Astrocyte of the hippocampus (primary cell): Measurements from ENCODE around the gene LRRC51.

Source experiments
- DNase-seq: peaks from one replicate; pipeline ENCODE4 v3.0.0; 2011; ENCODE audit warnings: low read depth, low spot score

Gene LRRC51, protein sequence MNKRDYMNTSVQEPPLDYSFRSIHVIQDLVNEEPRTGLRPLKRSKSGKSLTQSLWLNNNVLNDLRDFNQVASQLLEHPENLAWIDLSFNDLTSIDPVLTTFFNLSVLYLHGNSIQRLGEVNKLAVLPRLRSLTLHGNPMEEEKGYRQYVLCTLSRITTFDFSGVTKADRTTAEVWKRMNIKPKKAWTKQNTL

DNA sequence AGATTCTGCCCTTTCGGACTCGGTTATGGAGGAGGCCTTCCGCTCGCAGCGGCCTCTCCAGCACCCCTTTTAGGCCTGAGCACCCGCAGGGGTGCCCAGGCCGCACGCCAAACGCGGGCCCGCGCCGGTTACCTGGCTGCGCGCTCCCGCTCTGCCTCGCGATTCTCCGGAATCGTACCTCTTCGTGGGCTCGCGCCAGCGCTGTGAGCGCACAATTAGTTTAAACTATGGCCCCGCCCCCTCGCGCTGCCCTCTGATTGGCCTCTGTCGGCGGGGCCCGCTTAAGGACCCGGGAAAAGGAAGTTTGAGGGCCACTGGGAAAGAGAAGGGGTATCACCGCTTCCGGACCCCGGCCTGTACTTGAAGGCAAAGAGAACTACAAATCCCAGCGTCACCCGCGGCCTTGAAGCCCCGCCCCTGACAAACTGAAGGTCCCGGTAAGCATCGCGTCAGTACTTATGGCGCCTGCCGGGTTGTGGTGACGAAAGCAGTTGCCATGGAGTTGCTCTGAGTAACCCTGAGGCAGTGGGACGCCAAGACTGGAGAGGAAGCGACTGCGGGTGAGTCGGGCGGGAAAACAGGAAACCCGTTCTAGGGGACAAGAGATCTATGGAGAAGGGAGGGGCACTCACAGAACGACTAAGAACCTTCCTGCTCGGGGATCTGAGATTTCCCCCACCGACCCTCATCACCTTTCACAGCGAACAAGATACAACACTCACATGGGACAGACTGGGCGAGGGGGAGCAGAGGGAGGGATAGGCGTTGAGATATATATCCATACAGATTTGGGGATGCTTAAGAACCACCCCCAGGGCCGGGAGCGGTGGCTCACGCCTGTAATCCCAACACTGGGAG is at the start of gene LRRC51, which contains the start of gene NUMA1:
Gene LRRC51, plus strand, starts transcription at position 525 of the 858 bp plus-strand sequence. CDS start 8,234 bp downstream, outside the sequence.
Gene NUMA1, minus strand, starts transcription at position 217 of the 858 bp plus-strand sequence. CDS start 44,599 bp downstream, outside the sequence.
- peak; percentile 100 for DNase-seq

DNA sequence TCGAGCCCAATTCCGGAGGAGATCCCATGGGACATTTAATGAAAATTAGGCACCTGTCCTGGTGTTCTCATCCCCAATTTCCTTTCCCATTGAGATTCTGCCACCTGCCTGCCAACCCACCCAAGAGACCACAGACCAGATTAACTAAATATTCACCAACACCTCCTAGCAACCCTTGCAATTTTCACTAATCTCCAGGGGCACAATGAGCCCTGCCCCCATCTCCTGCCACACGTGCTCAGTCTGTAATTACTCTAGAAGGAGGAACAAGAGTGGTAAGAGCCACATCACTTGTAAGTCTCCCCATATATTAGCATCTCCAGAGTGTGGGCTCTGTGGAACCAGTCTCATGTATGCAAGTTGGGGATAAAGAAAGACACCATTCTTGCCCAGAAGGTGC is 44.0 kb upstream of the LRRC51 start:
- no peak for DNase-seq

DNA sequence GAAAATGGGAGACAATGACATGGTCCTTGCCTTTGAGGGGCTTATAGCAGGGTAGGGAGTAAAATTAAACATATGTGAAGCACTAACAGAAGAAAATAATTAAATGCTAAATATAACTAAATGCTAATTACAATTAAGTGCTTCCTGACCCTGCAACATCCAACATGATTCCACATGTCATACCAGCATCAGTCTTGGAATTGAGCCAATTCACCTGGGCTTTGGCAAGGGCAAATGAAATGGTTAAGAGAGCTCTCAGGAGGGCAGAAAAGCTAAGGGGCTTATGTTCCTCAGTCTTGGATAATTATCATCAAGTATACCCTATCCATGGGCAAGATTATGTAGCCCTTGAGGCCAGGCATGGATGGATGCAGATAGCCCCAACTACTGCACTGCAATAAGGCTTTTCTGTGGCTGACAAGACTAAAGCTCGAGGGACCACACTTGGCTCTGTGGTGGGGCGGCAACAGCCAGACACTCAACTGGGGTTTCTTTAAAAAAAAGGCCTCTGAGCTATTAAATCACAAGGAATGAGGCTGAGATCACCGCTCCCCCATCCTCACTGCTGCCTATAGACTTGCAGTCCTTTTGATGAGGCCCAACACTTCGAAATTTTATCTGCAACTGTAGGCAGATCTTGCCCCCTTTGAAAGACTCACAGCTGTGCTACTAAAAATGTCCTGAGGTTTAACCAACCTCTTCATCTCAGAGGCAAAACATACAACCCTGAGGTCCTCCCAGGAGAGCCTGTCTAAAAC is 42.9 kb upstream of the LRRC51 start:
- peak; percentile 11 for DNase-seq

DNA sequence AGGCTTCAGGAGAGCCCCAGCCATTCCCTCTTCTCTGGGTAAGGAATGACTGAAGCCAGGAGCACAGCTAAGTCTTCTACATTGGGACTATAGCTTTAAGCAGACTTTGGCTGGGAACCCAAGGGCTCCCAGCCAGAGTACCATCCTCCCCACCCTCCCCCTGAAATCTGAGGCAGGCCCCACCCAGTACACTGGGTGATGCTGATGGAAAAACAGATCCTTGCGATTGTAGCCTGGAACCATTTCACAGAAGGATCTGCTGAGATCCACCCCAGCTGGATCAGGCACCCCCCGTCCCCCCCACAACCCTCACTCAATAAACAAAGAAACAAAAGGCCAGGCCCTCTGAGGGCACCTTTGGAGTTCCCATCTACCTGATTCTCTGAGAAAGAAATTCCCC is 42.2 kb upstream of the LRRC51 start:
- peak; percentile 73 for DNase-seq

DNA sequence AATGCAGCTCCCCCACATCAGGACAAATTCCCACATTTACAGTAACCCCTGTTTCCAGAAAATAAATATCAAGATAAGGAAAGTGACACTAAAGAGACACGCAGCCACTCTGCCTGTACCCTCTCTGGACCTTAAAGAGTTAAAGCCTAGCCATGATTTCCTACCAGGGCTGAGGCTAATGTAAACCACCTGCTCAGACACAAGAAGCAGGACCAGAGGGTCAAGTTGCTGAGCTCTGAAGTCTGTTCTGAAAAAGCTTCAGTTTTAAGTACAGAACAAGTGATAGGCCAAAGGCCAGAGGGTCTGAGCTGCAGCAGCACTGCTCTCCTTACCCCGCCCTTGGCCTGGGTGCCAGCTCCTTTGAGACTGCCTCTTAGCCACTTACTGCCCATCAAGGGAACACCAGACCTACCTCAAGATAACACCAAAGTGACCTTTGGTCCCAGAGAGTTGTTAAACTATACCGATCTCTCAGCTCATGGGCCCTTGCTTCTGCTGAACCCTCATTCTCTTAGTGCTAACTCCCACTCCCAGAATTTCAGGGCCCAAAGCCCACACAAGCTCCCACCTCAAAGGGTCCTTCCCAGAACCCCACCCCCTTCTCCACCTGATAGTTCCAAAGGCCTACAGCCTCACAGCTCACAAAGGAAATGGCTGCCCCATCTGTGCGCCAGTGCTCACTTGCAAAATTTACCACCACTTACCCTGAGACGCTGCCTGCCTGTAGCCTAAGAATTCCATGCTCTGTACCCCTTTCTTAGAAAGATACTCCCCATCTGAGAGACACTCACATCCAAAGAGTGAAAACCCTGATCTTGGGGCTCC is 41.4 kb upstream of the LRRC51 start:
- peak; percentile 14 for DNase-seq

DNA sequence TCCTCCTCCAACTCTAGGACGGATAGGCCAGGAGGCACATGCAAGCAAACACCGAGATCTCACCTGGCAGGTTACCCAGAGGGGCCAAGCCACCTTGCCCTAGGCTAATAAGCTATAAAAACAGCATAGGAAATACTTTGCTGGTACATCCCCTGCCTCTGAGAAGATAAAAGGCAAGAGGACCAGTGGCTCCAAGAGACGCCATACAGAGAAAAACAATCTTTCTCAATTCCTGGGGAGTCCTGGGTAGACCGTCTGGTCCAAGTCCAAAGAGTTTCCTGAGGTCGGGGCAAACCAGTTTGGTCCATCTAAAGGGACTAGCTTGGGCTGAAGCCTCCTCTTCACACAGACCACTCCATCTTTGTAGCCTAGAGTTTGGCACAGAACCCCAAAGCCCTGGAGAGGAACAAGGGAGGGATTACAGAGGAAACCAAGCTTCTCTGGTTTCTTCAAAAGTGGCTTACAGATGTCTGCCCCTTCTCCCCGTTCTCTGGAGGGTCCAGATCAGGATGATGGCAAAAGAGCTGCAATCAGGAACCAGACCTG is 40.7 kb upstream of the LRRC51 start:
- DNase-seq: peak; percentile 7

DNA sequence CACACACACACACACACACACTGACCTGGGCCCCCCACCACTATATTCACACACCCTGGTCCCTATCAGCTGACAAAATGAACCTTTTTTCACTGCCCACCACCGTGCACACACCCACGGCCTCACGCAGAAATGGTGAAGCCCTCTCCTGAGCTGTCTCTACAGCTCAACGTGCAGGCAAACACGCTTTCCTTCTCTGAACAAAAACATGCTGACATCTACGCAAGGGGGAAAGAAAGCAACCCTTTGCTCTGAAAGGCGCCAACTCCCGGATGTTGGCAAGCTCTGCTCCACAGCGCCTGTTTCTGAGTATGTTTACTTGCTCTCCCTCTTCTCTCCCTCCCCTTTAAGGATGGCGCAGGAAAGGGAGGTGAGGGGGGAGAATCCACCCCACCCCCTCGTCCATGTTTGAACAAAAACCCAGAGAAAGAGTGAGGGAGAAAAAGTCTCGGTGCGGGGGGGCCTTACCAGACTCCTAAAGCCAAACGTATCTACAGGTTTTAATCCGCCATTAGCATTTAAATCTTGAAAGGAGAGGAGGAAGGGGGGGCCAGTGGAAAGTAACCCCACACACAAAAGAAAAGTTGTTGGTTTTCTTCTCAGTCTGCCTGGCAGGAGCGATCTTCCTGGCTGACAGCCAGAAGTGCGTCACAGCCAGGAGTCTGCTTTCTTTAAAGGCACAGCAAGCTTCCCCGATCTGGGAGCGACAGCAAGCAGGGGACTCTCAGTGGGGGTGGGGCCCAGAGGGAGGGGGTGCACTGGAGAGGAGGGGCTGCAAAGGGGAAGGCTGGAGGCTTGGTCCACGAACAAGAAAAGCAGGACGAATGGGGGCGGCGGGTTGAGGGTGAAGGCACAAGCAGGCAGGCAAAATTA is 39.9 kb upstream of the LRRC51 start:
- DNase-seq: peak; percentile 98

DNA sequence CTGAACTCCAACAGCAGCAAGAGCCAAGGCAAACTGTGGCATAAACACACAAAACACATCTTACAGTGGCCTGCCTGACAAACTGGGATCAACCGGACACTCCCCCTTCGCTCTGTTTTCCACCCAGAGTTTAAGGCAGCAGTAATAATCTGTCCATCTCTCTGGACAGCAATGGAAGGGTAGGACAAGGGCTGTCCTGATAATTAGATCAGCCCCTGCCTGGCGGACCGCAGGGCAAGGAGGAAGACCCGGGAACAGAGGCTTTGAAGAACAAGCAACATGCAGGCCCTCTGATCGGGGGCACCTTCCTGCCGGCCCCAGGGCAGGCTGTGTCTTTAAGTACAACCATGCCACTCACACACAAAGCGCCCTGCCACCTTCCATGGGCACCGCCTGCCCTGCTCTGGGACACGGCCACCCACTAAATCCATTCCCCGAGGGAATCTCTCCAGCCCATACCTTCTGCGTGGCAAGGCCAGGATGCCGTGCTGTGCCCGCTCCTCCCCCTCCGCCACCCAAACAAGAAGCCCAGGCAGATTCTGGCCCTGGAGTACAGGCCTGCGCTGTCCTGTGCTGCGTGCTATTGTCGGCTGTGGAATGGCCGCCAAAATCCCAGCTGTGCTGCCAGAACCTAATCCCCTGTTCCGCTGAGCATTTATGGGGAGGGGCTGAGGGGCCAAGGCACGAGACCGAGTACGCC is 39.1 kb upstream of the LRRC51 start:
- peak; percentile 91 for DNase-seq

DNA sequence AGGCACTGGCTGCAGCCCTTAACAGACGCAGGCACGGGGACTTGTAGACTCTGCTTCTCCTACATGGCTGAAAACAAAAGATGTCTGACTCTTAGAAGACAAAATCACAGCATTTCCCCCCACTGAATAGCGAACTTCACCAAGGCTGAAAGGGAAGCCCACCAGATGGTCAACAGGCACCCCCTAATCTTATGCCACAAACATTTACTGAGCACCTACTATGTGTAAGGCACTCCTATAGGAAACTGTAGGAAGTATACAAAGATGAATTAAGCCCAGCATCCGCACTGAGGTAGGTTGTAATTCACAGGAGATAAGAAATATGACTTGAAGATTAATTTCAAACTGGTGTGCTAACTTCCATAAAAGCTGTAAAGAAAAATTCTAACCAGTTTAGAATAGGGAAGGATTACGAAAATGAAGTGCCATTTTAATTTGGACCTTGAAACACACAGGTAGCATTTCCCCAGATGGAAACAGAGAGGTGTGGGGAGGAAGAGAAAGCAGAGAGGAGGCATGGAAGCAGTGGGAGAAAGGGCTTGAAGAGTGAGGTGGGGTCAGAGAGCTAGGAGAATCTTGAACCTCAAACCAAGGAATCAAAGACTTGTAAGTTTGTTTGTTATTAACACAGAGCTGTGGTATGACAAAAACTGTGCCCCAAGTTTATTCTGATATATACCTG is 38.4 kb upstream of the LRRC51 start:
- no peak for DNase-seq

DNA sequence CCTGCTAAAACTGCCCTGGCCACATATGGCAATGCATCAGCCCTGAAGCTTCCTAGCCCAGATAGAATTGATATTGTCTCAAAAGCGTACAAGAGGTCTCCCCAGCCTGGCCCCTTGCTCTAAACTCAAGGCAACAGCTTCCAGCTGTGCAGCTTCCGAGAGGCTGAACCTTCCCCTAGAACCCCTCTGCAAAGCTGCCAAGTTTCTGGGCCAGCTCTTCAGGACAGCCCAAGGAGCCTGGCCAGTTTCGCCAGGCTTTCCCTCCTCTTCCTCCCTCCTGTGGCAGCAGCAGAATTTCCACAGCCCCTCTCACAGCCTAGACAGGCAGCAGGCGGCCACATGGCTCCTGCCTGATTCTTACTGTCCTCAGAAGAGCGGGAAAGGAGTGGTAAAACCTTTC is 34.8 kb upstream of the LRRC51 start:
- DNase-seq: no peak

DNA sequence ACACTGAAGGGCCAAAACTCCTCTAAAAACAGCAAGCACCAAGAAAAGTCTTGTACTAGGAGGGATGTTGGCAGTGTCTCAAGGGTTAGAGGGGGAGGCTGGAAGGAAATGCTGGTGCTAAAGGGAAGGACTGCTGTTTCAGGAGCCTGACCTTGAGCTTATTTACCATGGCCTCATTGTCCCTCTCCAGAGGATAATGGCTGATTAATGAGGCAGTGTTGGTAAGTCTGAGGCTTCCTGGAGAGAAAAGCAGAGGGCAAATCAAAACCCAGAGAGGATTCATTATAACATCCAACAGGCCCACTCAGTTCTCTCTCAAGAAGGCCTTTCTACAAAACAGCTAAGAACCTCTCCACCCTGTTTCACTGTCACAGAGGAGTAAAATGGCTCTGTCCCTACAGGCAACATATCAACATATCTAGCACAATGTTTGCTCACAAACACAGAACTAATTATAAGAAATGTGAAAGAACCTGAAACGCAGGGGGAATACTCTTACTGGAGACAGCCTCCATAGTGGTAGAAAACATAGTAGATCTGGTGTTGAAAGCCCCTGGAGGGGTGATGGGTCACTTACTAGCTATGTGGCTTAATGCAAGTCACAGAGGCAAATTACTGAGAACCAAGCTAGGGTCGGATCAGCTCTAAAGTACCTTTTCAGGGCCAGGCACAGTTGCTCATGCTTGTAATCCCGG is 31.7 kb upstream of the LRRC51 start:
- no peak for DNase-seq

DNA sequence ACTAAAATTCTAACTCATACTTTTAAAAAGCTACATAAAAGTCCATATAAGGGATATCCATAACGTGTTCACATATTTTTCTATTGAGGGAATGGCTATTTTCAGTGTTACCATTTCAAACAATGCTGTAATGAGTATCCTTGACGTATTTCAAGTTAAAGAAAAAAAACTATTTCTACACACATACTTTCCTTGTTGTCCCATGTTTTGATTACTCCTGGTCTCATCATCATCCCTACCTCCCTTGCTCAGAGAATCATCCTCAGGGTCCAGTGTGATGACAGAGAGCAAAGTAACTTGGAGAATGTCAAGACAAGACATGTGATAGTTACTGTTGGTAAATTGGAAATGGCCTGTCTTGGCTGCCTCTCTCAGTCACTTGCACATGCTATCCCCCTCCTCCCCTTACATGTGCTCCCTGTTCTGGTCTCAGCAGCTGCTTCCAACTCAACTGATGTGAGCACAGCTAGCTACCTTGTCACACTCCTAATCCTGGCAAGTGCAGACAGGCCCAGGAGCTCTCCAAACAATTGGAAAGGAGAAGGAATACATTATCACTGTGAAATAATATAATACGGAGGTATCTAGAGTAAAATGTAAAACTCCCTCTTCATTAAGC is 22.1 kb upstream of the LRRC51 start:
- DNase-seq: no peak

DNA sequence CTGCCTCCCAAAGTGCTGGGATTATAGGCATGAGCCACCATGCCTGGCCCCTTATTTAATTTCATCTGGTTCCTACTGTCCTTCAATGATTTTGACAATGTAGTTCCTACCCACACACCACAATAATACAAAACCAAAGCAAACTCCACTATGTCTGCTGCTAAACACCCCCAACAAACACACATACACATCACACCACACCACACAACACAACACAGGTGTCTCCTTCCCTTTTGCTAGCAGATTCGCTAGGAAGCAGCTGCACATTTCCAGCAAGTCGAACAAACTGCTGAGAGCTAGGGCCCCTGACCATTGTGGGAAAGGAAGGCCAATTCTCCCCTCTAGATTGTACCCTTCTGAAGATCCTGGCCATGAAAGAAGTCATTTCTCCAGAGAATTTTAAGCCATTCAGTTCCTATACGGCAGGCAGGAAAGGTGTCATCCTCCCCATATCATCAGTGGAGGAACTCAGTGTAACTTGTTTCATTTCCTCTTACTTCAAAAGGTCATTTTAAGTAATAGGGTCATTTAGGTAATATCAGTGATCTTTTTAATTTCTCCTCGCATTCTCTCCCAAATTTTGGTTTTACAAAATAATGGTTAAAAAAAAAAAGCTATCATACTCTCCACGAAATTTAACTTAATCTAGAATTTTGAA is 18.8 kb upstream of the LRRC51 start:
- no peak for DNase-seq

DNA sequence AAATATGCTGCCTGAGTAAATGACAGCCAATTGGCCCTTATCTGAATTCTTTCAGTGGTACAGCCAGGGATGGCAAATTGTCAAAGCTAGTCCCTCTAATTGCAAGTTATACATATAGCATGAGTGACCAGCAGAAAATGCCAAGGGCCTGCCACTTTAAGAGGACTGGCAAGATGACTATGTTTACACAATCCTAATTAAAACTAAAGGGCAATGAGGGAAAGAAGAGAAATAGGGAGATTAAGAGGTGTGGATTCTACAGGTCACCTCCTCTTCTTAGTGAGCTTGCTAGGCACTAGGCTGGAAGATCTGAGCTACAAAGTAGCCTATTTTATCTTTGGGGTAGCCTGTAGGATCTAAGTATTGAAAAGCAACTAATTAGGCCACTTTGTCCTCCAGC is 13.8 kb upstream of the LRRC51 start:
- DNase-seq: no peak

DNA sequence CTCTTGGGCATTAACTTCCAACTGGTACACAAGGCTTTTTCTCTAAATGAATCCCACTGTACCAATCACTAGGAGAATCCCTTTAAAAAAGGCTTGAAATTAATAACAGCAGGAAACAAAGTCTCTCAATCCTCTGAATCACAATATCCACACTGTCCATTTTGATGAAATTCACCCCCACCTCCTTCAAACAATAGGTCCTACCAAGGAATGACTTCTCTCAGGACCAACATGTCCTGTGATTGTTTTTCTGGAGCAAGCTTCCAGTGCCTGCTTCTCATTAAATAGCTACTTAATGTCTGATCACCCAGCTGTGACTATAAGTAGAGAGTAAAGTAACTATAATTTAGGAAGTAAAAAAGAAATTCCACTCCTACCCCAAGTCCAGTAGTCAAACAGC is 13.4 kb upstream of the LRRC51 start:
- DNase-seq: no peak

DNA sequence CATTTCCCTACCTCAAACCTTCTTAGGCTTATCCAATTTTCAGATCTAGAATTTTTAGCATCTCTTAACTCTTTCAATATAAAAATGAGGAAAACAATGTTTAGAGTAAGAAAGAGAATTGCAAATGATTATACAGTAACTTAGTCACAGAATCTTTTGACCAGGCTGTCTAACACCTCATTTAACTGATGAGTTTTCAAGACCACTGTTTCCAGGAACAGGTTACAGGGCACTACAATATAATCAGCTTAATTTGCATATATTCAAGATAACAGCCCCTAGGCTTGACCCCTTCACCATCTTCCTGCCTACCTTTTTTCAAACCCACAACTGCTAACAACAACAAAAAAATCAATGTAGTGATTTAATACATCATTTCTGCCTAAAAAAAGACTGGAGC is 13.0 kb upstream of the LRRC51 start:
- DNase-seq: no peak

DNA sequence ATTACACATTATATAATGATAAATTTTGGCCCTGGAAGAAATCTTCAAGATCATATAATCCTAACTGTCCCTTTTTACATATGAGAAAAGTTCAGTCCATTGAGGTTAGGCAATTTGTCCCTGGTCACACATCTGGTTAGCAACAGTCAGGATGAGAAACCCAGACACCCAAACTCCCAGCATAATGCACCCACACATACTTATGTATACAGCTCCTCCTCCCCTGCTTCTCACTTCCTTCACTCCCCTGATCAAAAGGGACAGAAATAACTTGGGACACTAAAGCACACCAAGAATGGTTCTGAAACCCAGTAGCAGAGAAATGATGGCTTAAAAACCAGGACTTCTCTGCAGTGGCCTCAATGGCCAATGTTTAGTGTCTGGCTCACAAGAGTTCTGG is 11.4 kb upstream of the LRRC51 start:
- DNase-seq: no peak
